CD4-positive, alpha-beta memory T cell (primary cell): Measurements from ENCODE around the gene KCNA4. TPM values are rescaled to one million over a fixed set of nuclear protein-coding genes. Genes with fewer than 3 reads are reported as not detected.
"Not testable (repeated sequence)": the region's sequence is repeated elsewhere in the genome, so short reads cannot be mapped to it uniquely, and the experiment has no call there.

Experiments used
- CTCF ChIA-PET: fragments of 350-600 bp; sonication (Branson Sonifier 250); formaldehyde crosslinking; loops from one replicate; lab custom pipeline; 2021; ENCODE audit warnings: inconsistent platforms; ENCODE audit not compliant: partially characterized antibody; lab: Charles Lee
- POLR2A ChIA-PET: fragments of 350-600 bp; sonication (Branson Sonifier 250); formaldehyde crosslinking; loops from one replicate; lab custom pipeline; 2021; ENCODE audit not compliant: partially characterized antibody; lab: Charles Lee
- DNase-seq, 5 donors: peaks; one replicate each; pipeline versions ENCODE4 v3.0.0 to v3.0.0-alpha.2; 2020 to 2022; ENCODE audit warnings: mixed read lengths in 1 of 5
- H3K27ac ChIP-seq: one replicate; pipeline ENCODE4 v1.7.0; 2013; ENCODE audit warnings: low read depth, low read length
- H3K27me3 ChIP-seq: 2 replicates; pipeline ENCODE4 v1.7.0; 2013; ENCODE audit warnings: mild to moderate bottlenecking, low read length, moderate library complexity; ENCODE audit not compliant: insufficient read depth
- H3K36me3 ChIP-seq: 2 replicates; pipeline ENCODE4 v1.7.0; 2013; ENCODE audit warnings: mild to moderate bottlenecking, low read length, moderate library complexity; ENCODE audit not compliant: insufficient read depth
- H3K4me1 ChIP-seq: 2 replicates; pipeline ENCODE4 v1.7.0; 2013; ENCODE audit warnings: mild to moderate bottlenecking, low read length, moderate library complexity; ENCODE audit not compliant: insufficient read depth
- H3K4me3 ChIP-seq, 2 donors: one replicate each; pipeline ENCODE4 v1.7.0; 2013; ENCODE audit warnings: low read length in 2 of 2, mild to moderate bottlenecking in 1 of 2
- H3K9me3 ChIP-seq, 2 donors: one replicate each; pipeline ENCODE4 v1.7.0; 2013; ENCODE audit warnings: low read length in 2 of 2, control low read depth in 1 of 2; ENCODE audit not compliant: control insufficient read depth in 1 of 2
- H3K27ac Mint-ChIP-seq, 7 donors: one replicate each; pipeline ENCODE4 v1.8.0; 2020 to 2021; ENCODE audit warnings: mixed read lengths in 7 of 7, mild to moderate bottlenecking in 6 of 7, inconsistent platforms in 3 of 7, moderate library complexity in 3 of 7
- H3K27me3 Mint-ChIP-seq, 2 donors: one replicate each; pipeline ENCODE4 v1.8.0; 2020 to 2021; ENCODE audit warnings: mixed read lengths in 2 of 2
- H3K36me3 Mint-ChIP-seq, 2 donors: one replicate each; pipeline ENCODE4 v1.8.0; 2020 to 2021; ENCODE audit warnings: mixed read lengths in 2 of 2, inconsistent platforms in 1 of 2, mild to moderate bottlenecking in 1 of 2
- H3K4me1 Mint-ChIP-seq, 4 donors: one replicate each; pipeline ENCODE4 v1.8.0; 2020 to 2021; ENCODE audit warnings: mixed read lengths in 4 of 4, mild to moderate bottlenecking in 1 of 4
- H3K4me3 Mint-ChIP-seq, 8 donors: one replicate each; pipeline ENCODE4 v1.8.0; 2020 to 2021; ENCODE audit warnings: mixed read lengths in 8 of 8, mild to moderate bottlenecking in 7 of 8, moderate library complexity in 6 of 8, inconsistent platforms in 3 of 8
- H3K9me3 Mint-ChIP-seq, 8 donors: one replicate each; pipeline ENCODE4 v1.8.0; 2020 to 2021; ENCODE audit warnings: mixed read lengths in 8 of 8, mild to moderate bottlenecking in 5 of 8, inconsistent platforms in 3 of 8, moderate library complexity in 1 of 8
- intact Hi-C: fragments of 100-400 bp; cut with micrococcal nuclease; formaldehyde crosslinking; loops from one replicate; pipeline ENCODE4 v1.15.1; 2023
- polyA plus RNA-seq, 2 donors: library from polyadenylated mRNA; unstranded; fragments of 300-500 nt; fragmentation: Illumina TruSeq; gene quantifications; one replicate each; pipeline ENCODE4 v1.2.3, GENCODE V29; 2021
- total RNA-seq, 2 experiments: library from RNA; stranded (reverse); gene quantifications; one replicate each; pipeline ENCODE4 v1.2.3, GENCODE V29; 2021

The KCNA4 gene
- total and polyA plus RNA-seq, 4 experiments from 2014 or later = not detected

GRCh38 chr11:29996016-29996415 lies 20.8 kb downstream of the KCNA4 start:
- Histone ChIP-seq H3K4me1 (no peaks in the 10 kb centered on the region), H3K4me3 (no peak overlapping the region), H3K27me3 (no peaks in the 10 kb centered on the region), H3K27ac (no peak overlapping the region), H3K9me3 (no peaks in the 10 kb centered on the region), H3K36me3 (no peaks in the 10 kb centered on the region)
- Mint-ChIP-seq H3K4me3 (no peak overlapping the region), H3K9me3 (peaks cover 0 to 9% (median 0%) of the 10 kb centered on the region in 8 donors), H3K27ac (no peak overlapping the region), H3K27me3 (no peaks in the 10 kb centered on the region), H3K4me1 (no peaks in the 10 kb centered on the region), H3K36me3 (no peaks in the 10 kb centered on the region)
- CTCF ChIA-PET = no interaction called here
- DNase-seq = no peak
- intact Hi-C loops = no loop called here
- POLR2A ChIA-PET = no interaction called here

GRCh38 chr11:29989174-29989970 lies 27.5 kb downstream of the KCNA4 start:
- Mint-ChIP-seq H3K27me3 (no peaks in the 10 kb centered on the region), H3K4me3 (no peak overlapping the region), H3K36me3 (no peaks in the 10 kb centered on the region), H3K4me1 (no peaks in the 10 kb centered on the region), H3K27ac (no peak overlapping the region), H3K9me3 (peaks cover 0 to 9% (median 2%) of the 10 kb centered on the region in 8 donors)
- Histone ChIP-seq H3K4me1 (no peaks in the 10 kb centered on the region), H3K36me3 (no peaks in the 10 kb centered on the region), H3K9me3 (no peaks in the 10 kb centered on the region), H3K4me3 (no peak overlapping the region), H3K27ac (no peak overlapping the region), H3K27me3 (no peaks in the 10 kb centered on the region)
- no peak for DNase-seq
- CTCF ChIA-PET = no interaction called here
- intact Hi-C loops = no loop called here
- POLR2A ChIA-PET = no interaction called here

- Histone ChIP-seq H3K4me3 (no peak overlapping the region), H3K27ac (no peak overlapping the region), H3K36me3 (no peaks in the 10 kb centered on the region), H3K27me3 (no peaks in the 10 kb centered on the region), H3K4me1 (no peaks in the 10 kb centered on the region), H3K9me3 (no peaks in the 10 kb centered on the region)
- CTCF ChIA-PET = no interaction called here
- Mint-ChIP-seq H3K27me3 (no peaks in the 10 kb centered on the region), H3K36me3 (no peaks in the 10 kb centered on the region), H3K4me3 (no peak overlapping the region), H3K27ac (no peak overlapping the region), H3K4me1 (no peaks in the 10 kb centered on the region), H3K9me3 (peaks cover 0 to 3% (median 0%) of the 10 kb centered on the region in 8 donors)
- POLR2A ChIA-PET = interaction anchor here (1.0 kb wide), 1 partner anchor 17 kb away, joined by 3 read pairs; no protein-coding TSS in a partner anchor
- intact Hi-C loops = no loop called here
- DNase-seq = no peak
Observed at GRCh38 chr11:29985248-29985647, 31.6 kb downstream of the KCNA4 start.

- H3K4me3 Mint-ChIP-seq = no peak overlapping the region
- H3K4me1 Mint-ChIP-seq = no peaks in the 10 kb centered on the region
- ChIA-PET CTCF (no interaction called here), POLR2A (interaction anchor here (1.0 kb wide), 1 partner anchor 18 kb away, joined by 3 read pairs; no protein-coding TSS in a partner anchor)
- no peaks in the 10 kb centered on the region for H3K36me3 ChIP-seq
- peaks cover 0 to 3% (median 0%) of the 10 kb centered on the region in 8 donors for H3K9me3 Mint-ChIP-seq
- H3K27me3 ChIP-seq = no peaks in the 10 kb centered on the region
- no peaks in the 10 kb centered on the region for H3K9me3 ChIP-seq
- H3K4me3 ChIP-seq = no peak overlapping the region
- no peak for DNase-seq
- H3K27ac ChIP-seq = no peak overlapping the region
- H3K4me1 ChIP-seq = no peaks in the 10 kb centered on the region
- intact Hi-C loops = no loop called here
- no peaks in the 10 kb centered on the region for H3K27me3 Mint-ChIP-seq
- H3K27ac Mint-ChIP-seq = no peak overlapping the region
- no peaks in the 10 kb centered on the region for H3K36me3 Mint-ChIP-seq
Observed at GRCh38 chr11:29984544-29984943, 32.3 kb downstream of the KCNA4 start.

- ChIA-PET POLR2A (no interaction called here), CTCF (no interaction called here)
- Histone ChIP-seq H3K9me3 (no peaks in the 10 kb centered on the region), H3K27ac (no peak overlapping the region), H3K27me3 (no peaks in the 10 kb centered on the region), H3K4me1 (no peaks in the 10 kb centered on the region), H3K36me3 (no peaks in the 10 kb centered on the region), H3K4me3 (no peak overlapping the region)
- Mint-ChIP-seq H3K27ac (no peak overlapping the region), H3K4me1 (no peaks in the 10 kb centered on the region), H3K4me3 (no peak overlapping the region), H3K27me3 (no peaks in the 10 kb centered on the region), H3K36me3 (no peaks in the 10 kb centered on the region), H3K9me3 (peaks cover 2 to 18% (median 7%) of the 10 kb centered on the region in 8 donors)
- no peak for DNase-seq
- intact Hi-C loops = no loop called here
Observed at GRCh38 chr11:29978549-29978948, 38.3 kb downstream of the KCNA4 start.

- H3K27ac Mint-ChIP-seq, H3K27me3 Mint-ChIP-seq, H3K4me1 ChIP-seq, H3K27ac ChIP-seq, H3K4me3 Mint-ChIP-seq, H3K36me3 ChIP-seq, H3K36me3 Mint-ChIP-seq, POLR2A ChIA-PET, H3K9me3 ChIP-seq, H3K27me3 ChIP-seq, DNase-seq, H3K4me1 Mint-ChIP-seq, H3K4me3 ChIP-seq, CTCF ChIA-PET, intact Hi-C loops: not testable (repeated sequence)
- peaks cover 2 to 18% (median 8%) of the 10 kb centered on the region in 8 donors for H3K9me3 Mint-ChIP-seq
Observed at GRCh38 chr11:29975580-29975979, 41.2 kb downstream of the KCNA4 start.

- no peaks in the 10 kb centered on the region for H3K36me3 Mint-ChIP-seq
- H3K4me1 Mint-ChIP-seq = no peaks in the 10 kb centered on the region
- H3K9me3 ChIP-seq = no peaks in the 10 kb centered on the region
- no peaks in the 10 kb centered on the region for H3K27me3 ChIP-seq
- POLR2A ChIA-PET = no interaction called here
- no peak overlapping the region for H3K4me3 ChIP-seq
- DNase-seq = no peak
- no peak overlapping the region for H3K27ac ChIP-seq
- CTCF ChIA-PET = no interaction called here
- no peak overlapping the region for H3K27ac Mint-ChIP-seq
- no peaks in the 10 kb centered on the region for H3K27me3 Mint-ChIP-seq
- intact Hi-C loops = no loop called here
- H3K4me3 Mint-ChIP-seq = no peak overlapping the region
- H3K36me3 ChIP-seq = no peaks in the 10 kb centered on the region
- H3K4me1 ChIP-seq = no peaks in the 10 kb centered on the region
- H3K9me3 Mint-ChIP-seq = peaks cover 0 to 7% (median under 1%) of the 10 kb centered on the region in 8 donors
Observed at GRCh38 chr11:29963796-29964195, 53.0 kb downstream of the KCNA4 start.
